Effector CD4-positive, alpha-beta T cell (primary cell): ENCODE results near the gene LAMP1.
"Not testable (repeated sequence)": the region's sequence is repeated elsewhere in the genome, so short reads cannot be mapped to it uniquely, and the experiment has no call there.

ENCODE experiments used
- DNase-seq: peaks from one replicate; pipeline ENCODE4 v3.0.0-alpha.2; 2020

LAMP1 gene

DNA sequence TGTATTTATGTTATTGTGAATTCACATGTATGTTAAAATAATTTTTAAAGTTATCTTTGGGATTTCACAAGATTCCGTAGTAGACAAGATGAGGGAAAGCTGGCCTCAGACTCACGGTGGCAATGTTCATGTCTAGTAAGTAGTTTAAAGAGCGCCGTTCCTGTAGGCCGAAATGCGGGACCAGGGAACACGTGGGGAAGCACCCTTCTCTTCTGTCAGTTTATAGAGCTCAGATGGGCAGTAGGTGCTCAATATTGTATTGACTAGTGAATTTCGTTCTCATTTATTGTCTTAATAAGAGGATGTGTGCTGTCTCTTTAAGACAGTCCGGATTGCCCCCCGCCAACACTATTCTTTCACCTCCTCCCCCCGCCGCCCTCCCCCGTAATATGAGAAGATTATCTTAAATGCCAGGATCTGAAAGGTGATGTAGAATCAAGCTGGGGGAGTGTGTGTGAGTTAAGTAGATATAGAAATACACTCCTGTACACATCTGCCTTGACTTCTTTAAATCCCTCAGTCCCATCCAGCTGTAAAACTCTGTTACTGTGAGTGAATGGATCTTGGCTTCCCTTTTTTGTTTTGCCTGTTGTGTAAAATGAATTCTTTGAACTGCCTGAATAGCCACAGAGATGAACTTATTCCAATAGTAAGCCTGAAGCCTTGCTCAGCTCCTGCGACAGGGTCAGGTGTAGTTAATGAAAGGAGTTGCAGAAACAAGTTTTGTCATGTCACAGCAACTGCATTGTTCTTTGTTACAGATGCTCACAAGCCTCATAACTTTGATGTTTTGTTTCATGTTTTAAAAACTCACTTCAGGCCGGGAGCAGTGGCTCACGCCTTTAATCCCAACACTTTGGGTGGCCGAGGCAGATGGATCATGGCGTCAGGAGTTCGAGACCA, 1.3 kb downstream of the LAMP1 start:
- no peak for DNase-seq

- DNase-seq: no peak
Measured at GRCh38 chr13:113299951-113300350, 2.9 kb downstream of the LAMP1 start.

DNA sequence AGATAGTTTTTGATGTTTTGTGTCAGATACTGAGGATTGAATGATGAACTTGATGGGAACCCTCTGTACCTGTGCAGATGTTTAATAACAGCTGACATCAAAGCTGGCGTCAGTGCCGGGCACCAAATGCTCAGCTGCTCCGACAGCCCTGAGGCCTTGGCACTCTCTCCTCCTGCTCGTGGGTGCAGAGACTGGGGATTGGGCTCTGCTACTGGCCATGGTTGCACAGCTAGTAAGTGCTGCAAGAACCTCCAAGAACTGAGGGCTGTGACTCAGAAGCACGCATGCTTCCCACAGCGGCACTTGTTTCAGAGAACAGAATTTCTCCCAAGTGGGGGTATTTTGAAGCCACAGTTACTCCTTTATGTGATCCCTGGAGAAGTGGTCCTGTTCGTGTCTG, 5.9 kb downstream of the LAMP1 start:
- no peak for DNase-seq

GRCh38 chr13:113304121-113304520, 7.1 kb downstream of the LAMP1 start:
- DNase-seq: no peak

- no peak for DNase-seq
Measured at GRCh38 chr13:113305208-113305607, 8.2 kb downstream of the LAMP1 start.

GRCh38 chr13:113307491-113307890, 10.5 kb downstream of the LAMP1 start:
- no peak for DNase-seq

DNA sequence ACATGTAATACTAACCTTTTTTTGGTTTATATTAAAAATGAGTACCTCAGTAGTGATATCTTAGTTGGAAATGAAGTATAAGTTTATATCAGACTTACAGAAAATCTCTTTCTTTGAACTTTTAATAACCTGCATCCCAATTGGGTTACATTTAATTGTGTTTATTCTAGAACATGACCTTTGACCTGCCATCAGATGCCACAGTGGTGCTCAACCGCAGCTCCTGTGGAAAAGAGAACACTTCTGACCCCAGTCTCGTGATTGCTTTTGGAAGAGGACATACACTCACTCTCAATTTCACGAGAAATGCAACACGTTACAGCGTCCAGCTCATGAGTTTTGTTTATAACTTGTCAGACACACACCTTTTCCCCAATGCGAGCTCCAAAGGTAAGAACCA, 12.4 kb downstream of the LAMP1 start:
- DNase-seq: no peak

GRCh38 chr13:113314112-113314511, 17.1 kb downstream of the LAMP1 start:
- DNase-seq: not testable (repeated sequence)

DNA sequence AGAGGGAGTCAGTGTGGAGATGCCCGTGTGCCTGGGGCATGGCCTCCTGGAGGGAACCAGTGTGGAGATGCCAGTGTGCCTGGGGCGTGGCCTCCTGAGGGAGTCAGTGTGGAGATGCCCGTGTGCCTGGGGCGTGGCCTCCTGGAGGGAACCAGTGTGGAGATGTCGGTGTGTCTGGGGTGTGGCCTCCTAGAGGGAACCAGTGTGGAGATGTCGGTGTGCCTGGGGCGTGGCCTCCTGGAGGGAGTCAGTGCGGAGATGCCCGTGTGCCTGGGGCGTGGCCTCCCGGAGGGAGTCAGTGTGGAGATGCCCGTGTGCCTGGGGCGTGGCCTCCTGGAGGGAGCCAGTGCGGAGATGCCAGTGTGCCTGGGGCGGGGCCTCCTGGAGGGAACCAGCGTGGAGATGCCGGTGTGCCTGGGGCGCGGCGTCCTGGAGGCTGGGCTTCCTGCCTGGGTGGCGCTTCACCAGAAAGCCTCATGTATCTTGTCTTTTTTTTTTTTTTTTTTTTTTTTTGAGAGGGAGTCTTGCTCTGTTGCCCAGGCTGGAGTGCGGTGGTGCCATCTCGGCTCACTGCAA, 17.9 kb downstream of the LAMP1 start:
- not testable (repeated sequence) for DNase-seq

GRCh38 chr13:113315992-113316391, 19.0 kb downstream of the LAMP1 start:
- no peak for DNase-seq

- no peak for DNase-seq
Measured at GRCh38 chr13:113317031-113317430, 20.0 kb downstream of the LAMP1 start.

GRCh38 chr13:113318956-113319355, 21.9 kb downstream of the LAMP1 start:
- DNase-seq: no peak

DNA sequence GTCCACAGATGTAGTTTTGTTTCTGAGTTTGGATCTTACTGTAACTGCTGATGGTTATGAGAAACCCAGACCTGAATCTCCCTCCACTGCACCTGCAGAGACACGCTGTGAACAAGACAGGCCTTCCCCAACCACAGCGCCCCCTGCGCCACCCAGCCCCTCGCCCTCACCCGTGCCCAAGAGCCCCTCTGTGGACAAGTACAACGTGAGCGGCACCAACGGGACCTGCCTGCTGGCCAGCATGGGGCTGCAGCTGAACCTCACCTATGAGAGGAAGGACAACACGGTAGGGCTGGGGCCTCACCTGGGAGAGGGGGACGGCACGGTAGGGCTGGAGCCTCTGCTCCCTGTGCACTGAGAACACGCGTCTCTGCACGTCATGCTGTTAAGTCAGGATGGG, 22.3 kb downstream of the LAMP1 start:
- DNase-seq: no peak

DNA sequence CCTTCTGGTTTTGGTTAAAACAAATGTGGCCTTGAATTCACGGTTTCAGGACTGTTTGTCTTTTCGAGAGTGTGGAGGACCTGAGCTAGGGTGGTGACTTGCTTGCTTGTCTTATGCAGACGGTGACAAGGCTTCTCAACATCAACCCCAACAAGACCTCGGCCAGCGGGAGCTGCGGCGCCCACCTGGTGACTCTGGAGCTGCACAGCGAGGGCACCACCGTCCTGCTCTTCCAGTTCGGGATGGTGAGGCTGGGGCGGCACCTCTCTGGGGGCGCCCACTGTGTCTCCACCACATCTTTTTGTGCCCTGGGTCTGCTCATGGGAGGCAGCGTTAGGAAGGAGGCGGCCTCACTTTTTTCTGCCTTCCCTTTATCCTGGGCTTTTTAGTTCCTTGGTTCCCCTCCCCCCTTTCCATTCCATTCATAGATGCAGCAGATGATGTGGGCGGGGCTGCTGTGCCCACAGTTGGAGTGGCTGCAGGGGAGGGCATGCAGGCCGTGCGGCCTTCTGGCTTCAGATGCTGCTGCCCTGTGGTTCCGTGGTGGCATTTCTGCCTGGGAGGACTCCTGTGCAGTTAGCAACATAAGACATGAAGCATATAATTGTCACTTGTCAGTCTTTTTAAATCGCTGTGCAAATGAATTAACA, 23.3 kb downstream of the LAMP1 start:
- no peak for DNase-seq

GRCh38 chr13:113321546-113321945, 24.5 kb downstream of the LAMP1 start:
- no peak for DNase-seq

GRCh38 chr13:113322043-113322461, 25.0 kb downstream of the LAMP1 start:
- DNase-seq: no peak

DNA sequence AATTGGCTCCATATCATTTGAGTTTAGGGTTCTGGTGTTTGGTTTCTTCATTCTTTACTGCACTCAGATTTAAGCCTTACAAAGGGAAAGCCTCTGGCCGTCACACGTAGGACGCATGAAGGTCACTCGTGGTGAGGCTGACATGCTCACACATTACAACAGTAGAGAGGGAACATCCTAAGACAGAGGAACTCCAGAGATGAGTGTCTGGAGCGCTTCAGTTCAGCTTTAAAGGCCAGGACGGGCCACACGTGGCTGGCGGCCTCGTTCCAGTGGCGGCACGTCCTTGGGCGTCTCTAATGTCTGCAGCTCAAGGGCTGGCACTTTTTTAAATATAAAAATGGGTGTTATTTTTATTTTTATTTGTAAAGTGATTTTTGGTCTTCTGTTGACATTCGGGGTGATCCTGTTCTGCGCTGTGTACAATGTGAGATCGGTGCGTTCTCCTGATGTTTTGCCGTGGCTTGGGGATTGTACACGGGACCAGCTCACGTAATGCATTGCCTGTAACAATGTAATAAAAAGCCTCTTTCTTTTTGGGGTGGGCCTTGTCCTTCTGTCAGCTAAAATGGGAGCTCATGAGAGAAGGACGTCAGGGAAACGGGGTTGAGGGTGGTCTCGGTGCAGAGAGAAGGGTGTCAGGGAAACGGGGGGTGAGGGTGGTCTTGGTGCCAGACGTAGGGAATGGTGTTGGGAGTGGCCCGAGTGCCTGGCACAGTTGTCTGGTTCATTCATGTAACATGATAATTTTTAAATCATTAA, 26.0 kb downstream of the LAMP1 start:
- DNase-seq: no peak

DNA sequence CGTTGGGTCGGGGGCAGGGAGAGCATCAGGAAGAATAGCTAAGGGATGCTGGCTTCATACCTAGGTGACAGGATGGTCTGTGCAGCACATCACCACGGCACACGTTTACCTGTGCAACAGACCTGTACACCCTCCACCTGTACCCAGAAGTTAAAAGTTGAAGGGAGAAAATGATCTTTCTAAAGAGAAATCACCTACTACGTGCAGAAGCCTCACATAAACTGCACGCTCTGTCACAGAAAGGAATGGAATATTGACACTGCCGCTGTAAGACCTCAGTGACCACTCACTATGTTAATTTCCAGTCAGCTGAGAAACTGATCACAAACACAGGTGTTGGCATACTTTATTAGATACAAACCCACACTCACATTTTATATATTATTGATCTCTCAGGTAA, 26.8 kb downstream of the LAMP1 start:
- no peak for DNase-seq

- DNase-seq: no peak
Measured at GRCh38 chr13:113324398-113324797, 27.4 kb downstream of the LAMP1 start.

DNA sequence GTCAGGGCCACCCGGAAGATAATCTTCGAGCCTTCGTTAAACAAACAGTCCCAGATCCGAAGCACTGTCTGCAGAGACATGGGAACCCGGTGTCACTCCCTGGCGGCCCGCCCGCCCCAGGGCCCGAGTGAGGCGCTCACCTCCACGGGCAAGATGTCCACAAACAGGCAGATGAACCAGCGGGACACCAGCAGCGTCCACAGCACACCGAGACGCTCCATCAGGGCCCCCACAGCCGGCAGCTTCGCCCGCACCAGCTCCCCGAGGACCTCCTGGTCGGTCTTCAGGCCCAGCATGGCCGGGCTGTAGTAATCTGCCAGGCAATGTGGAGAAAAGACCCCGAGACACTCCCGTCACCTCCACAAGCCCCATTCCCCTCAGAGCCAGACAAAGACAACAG, 28.7 kb downstream of the LAMP1 start:
- no peak for DNase-seq

DNA sequence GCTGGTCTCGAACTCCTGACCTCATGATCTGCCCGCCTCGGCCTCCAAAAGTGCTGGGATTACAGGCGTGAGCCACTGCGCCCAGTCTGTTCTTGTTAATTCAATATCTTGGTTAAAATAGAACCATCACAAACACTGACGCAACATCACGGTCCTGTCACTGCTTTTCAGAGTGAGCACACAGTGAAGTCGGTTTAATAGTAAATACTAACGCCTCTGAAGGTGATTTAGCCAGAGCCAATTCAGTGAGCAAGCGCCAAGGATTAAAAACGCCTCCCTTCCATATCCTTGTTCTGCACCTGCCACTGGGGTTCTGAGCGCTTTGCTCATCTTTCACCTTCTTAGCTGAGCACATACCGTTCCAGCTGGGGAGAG, 30.3 kb downstream of the LAMP1 start:
- no peak for DNase-seq

DNA sequence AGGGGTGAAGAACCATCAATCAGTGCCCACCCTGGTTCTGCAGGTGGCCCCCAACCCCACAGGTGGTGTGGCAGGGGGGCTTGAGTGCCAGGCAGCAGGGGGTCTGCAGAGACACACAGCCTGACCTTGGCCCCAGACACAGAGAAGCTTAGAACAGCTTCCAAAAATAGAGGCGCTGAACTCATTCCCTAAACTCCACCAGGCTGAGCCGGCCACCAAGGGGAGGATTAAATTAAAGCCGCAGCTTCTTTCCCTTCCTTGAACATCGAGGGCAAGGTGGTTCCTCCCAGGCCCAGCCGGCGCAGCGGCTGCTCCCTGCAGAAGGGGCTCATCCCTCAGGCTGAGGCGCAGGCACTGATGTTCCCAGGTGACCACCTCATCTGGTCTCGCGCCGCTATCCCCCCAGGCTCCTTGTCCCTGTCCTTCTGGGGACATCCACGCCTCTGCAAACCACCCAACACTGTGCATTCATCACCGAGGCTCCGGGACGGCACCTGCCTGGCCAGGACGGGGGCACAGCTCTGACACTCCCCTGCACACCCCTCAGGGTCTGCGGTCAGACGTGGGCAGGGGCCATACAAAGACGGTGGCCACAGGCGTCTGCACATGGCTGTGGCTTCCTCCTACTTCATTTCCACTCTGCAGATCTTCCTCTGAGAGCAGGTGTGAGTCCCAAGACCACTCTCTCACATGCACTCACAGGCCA, 30.9 kb downstream of the LAMP1 start:
- DNase-seq: no peak

DNA sequence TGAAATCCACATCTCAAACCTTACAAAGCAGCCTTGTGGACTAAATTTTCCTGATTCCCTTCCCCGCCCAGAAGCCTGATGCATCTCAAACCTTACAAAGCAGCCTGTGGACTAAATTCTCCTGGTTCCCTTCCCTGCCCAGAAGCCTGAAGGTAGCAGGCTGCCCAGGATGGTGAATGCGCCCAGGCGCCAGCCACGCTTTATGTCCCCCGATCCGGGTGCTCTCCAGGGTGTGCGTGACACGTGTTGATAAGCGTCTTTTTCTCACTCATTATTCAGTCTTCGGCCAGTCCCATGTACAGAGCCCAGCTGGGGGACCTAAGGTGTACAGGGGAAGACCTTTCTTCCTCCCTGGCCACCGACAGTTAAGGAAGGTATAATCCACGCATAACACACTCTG, 31.8 kb downstream of the LAMP1 start:
- no peak for DNase-seq
